Measurements from ENCODE around the gene CDCA4.
"Not testable (repeated sequence)": the region's sequence is repeated elsewhere in the genome, so short reads cannot be mapped to it uniquely, and the experiment has no call there.

Gene CDCA4

GRCh38 chr14:105056303-105056831 lies 35.5 kb upstream of the CDCA4 start:
- DNase-seq = no peak

GRCh38 chr14:105055736-105056302 lies 34.9 kb upstream of the CDCA4 start:
- DNase-seq = no peak

GRCh38 chr14:105055334-105055733 lies 34.5 kb upstream of the CDCA4 start:
- no peak for DNase-seq

GRCh38 chr14:105053996-105054395 lies 33.1 kb upstream of the CDCA4 start:
- DNase-seq = no peak

GRCh38 chr14:105053421-105053820 lies 32.5 kb upstream of the CDCA4 start:
- no peak for DNase-seq

- no peak for DNase-seq
Observed at GRCh38 chr14:105052110-105052458, 31.2 kb upstream of the CDCA4 start.

- no peak for DNase-seq
Observed at GRCh38 chr14:105051182-105052109, 30.6 kb upstream of the CDCA4 start.

GRCh38 chr14:105050551-105050897 lies 29.6 kb upstream of the CDCA4 start:
- DNase-seq = no peak

- no peak for DNase-seq
Observed at GRCh38 chr14:105049753-105050550, 29.1 kb upstream of the CDCA4 start.

- DNase-seq = no peak
Observed at GRCh38 chr14:105047283-105048016, 26.6 kb upstream of the CDCA4 start.

GRCh38 chr14:105046891-105047282 lies 26.0 kb upstream of the CDCA4 start:
- DNase-seq = no peak

GRCh38 chr14:105045710-105046326 lies 24.9 kb upstream of the CDCA4 start:
- DNase-seq = peak; percentile 14 to 62

GRCh38 chr14:105043641-105044040 lies 22.8 kb upstream of the CDCA4 start:
- no peak for DNase-seq

GRCh38 chr14:105042813-105043212 lies 21.9 kb upstream of the CDCA4 start:
- no peak for DNase-seq

- no peak for DNase-seq
Observed at GRCh38 chr14:105041841-105042765, 21.2 kb upstream of the CDCA4 start.

GRCh38 chr14:105039458-105040205 lies 18.7 kb upstream of the CDCA4 start:
- no peak for DNase-seq

- DNase-seq = not testable (repeated sequence)
Observed at GRCh38 chr14:105035616-105036015, 14.7 kb upstream of the CDCA4 start.

GRCh38 chr14:105034315-105035039 lies 13.6 kb upstream of the CDCA4 start:
- DNase-seq = no peak

GRCh38 chr14:105033412-105033900 lies 12.6 kb upstream of the CDCA4 start:
- not testable (repeated sequence) for DNase-seq
